ENCODE data around the gene CHD6. TPM values are rescaled to one million over a fixed set of nuclear protein-coding genes. Genes with fewer than 3 reads are reported as not detected.

CHD6 gene
- polyA plus RNA-seq, 1 donor (not counting 4 experiments of a cell fraction or from before 2014, with no cell fraction given): 6.8 TPM

GRCh38 chr20:41599699-41600104 lies 18.5 kb downstream of the CHD6 start:
- dilution Hi-C loops (cut with MboI; ENCODE audit: extremely low pct_ligation_motif_present, low sequenced_read_pairs): no loop called here
- H3K9me3 ChIP-seq (ENCODE audit: control insufficient read depth, low read depth, low read length): peaks cover 15% of the 10 kb centered on the region
- peaks cover 58% of the 10 kb centered on the region for H3K79me2 ChIP-seq (ENCODE audit: control insufficient read depth, insufficient read depth, low read length)
- no peaks in the 10 kb centered on the region for H4K20me1 ChIP-seq (ENCODE audit: control insufficient read depth, extremely low read depth, insufficient read depth, low read length)
- no peaks in the 10 kb centered on the region for H3K9me1 ChIP-seq (ENCODE audit: control insufficient read depth, extremely low read depth, insufficient read depth, low read length)
- FAIRE-seq (no peak), DNase-seq (ENCODE audit: low read depth, low spot score) (no peak)
- TF ChIP-seq CTCF (optimal IDR thresholded peaks at IDR 0.05 in 1 of 3, IDR thresholded peaks at IDR 0.05 in 1 of 3, conservative IDR thresholded peaks at IDR 0.05 in 1 of 3; ENCODE audit: extremely low read depth in 1 of 3, insufficient read depth in 2 of 3, low read length in 3 of 3) (no peak), EZH2 (IDR thresholded peaks at IDR 0.05; ENCODE audit: low read length) (no peak)
- H3K4me3 ChIP-seq (ENCODE audit: control insufficient read depth in 2 of 3, extremely low read depth in 1 of 3, insufficient read depth in 2 of 3, low read depth in 1 of 3, low read length in 3 of 3): no peak overlapping the region
- H3K4me2 ChIP-seq (ENCODE audit: control insufficient read depth, extremely low read depth, insufficient read depth, low read depth, low read length): no peak overlapping the region
- no peak overlapping the region for H2AFZ ChIP-seq (ENCODE audit: control insufficient read depth, low read length)
- no peak overlapping the region for H3K9ac ChIP-seq (ENCODE audit: control insufficient read depth, extremely low read depth, insufficient read depth, low read length)
- no peak overlapping the region for H3K27ac ChIP-seq (ENCODE audit: control insufficient read depth, insufficient read depth, low read length)
- H3K36me3 ChIP-seq (ENCODE audit: control insufficient read depth in 2 of 2, extremely low read depth in 1 of 2, insufficient read depth in 2 of 2, low read length in 2 of 2): no peaks in the 10 kb centered on the region
- no peaks in the 10 kb centered on the region for H3K27me3 ChIP-seq (ENCODE audit: control insufficient read depth, extremely low read depth, insufficient read depth, low read length)
- H3K4me1 ChIP-seq (ENCODE audit: control insufficient read depth, extremely low read depth, insufficient read depth, low read length): no peaks in the 10 kb centered on the region

- Histone ChIP-seq H3K9me3 (ENCODE audit: control insufficient read depth, low read depth, low read length) (peaks cover 16% of the 10 kb centered on the region), H3K27ac (ENCODE audit: control insufficient read depth, insufficient read depth, low read length) (no peak overlapping the region), H3K36me3 (ENCODE audit: control insufficient read depth in 2 of 2, extremely low read depth in 1 of 2, insufficient read depth in 2 of 2, low read length in 2 of 2) (no peaks in the 10 kb centered on the region), H4K20me1 (ENCODE audit: control insufficient read depth, extremely low read depth, insufficient read depth, low read length) (no peaks in the 10 kb centered on the region), H3K4me1 (ENCODE audit: control insufficient read depth, extremely low read depth, insufficient read depth, low read length) (no peaks in the 10 kb centered on the region), H3K9ac (ENCODE audit: control insufficient read depth, extremely low read depth, insufficient read depth, low read length) (no peak overlapping the region), H3K9me1 (ENCODE audit: control insufficient read depth, extremely low read depth, insufficient read depth, low read length) (no peaks in the 10 kb centered on the region), H3K79me2 (ENCODE audit: control insufficient read depth, insufficient read depth, low read length) (peaks cover 56% of the 10 kb centered on the region), H3K4me2 (ENCODE audit: control insufficient read depth, extremely low read depth, insufficient read depth, low read depth, low read length) (no peak overlapping the region), H2AFZ (ENCODE audit: control insufficient read depth, low read length) (no peak overlapping the region), H3K27me3 (ENCODE audit: control insufficient read depth, extremely low read depth, insufficient read depth, low read length) (no peaks in the 10 kb centered on the region), H3K4me3 (ENCODE audit: control insufficient read depth in 2 of 3, extremely low read depth in 1 of 3, insufficient read depth in 2 of 3, low read depth in 1 of 3, low read length in 3 of 3) (no peak overlapping the region)
- no peak for DNase-seq (ENCODE audit: low read depth, low spot score)
- TF ChIP-seq CTCF (optimal IDR thresholded peaks at IDR 0.05 in 1 of 3, IDR thresholded peaks at IDR 0.05 in 1 of 3, conservative IDR thresholded peaks at IDR 0.05 in 1 of 3; ENCODE audit: extremely low read depth in 1 of 3, insufficient read depth in 2 of 3, low read length in 3 of 3) (no peak), EZH2 (IDR thresholded peaks at IDR 0.05; ENCODE audit: low read length) (no peak)
- no peak for FAIRE-seq
- dilution Hi-C loops (cut with MboI; ENCODE audit: extremely low pct_ligation_motif_present, low sequenced_read_pairs): no loop called here
These were observed 19.5 kb downstream of the CHD6 start for GRCh38 chr20:41598719-41599118.

Data from keratinocyte (primary cell).